NCI-H82 treated with DMSO at 0.1 percent for 48 hours (cell line): Measurements from ENCODE around the gene ULK4.
A peak's percentile ranks its signal among the peaks of the same experiment; 100 is the strongest.

Experiments
- DNase-seq: peaks from one replicate; lab custom pipeline; 2025; ENCODE audit not compliant: unreplicated experiment; lab: John Stamatoyannopoulos, UW

ULK4 gene

DNA sequence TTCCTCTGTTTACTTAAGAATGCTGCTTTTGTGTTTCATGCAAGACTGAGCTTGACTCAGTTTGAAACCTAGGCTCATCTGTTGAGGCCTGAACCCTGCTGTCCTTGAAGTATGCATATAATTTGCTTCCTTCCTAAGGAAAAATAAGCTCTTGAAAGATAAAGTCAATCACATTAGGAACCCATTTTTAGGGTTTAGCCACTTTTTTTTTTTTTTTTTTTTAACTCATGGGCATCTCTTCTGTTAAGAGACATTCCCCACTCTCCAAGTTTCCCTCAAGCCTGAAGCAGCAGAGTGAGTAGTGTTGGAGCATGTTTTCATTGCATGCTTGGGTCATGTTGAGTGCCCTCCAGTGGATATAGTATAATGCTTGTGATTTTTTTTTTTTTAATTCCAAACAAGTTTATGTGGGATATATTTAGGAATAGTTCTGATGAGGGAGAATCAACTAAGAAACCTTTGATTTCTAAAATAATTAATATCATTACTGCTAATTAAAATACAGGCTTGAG lies 759.0 kb downstream of the ULK4 start:
- DNase-seq: no peak

DNA sequence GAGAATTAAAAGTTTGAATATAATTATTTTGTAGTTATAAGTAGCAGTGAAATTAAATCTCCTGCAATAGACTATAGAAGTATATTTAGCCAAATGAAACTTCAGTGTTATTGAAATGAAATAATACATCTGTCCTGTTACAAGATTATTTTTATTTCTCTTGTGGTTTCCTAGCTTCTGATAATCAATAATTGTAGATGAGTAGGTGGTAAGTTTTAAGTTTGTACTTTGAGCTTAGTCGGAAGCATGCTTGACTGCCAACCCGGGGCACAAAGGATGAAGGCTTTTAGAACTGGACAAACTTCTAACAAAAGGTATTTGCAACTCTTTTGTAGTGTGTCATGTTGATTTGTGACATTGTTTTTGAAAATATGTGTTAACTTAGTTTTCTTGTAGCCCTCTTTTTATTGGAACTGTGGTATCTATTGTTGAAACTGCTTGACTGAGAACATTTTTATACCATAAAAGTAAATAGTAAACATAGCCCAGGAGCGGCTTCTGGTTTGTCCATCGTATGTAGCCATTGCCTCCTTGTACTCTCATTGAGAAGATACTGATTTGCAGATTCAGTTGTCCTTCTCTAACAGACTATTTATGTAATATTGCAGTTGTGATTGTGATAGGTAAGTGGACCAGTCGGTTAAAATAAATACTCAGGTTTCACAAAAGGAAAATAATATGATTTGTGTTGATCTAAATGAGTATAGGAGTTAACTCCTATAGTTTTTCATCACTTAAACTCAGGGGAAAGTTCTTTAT lies 759.6 kb downstream of the ULK4 start:
- DNase-seq: no peak

DNA sequence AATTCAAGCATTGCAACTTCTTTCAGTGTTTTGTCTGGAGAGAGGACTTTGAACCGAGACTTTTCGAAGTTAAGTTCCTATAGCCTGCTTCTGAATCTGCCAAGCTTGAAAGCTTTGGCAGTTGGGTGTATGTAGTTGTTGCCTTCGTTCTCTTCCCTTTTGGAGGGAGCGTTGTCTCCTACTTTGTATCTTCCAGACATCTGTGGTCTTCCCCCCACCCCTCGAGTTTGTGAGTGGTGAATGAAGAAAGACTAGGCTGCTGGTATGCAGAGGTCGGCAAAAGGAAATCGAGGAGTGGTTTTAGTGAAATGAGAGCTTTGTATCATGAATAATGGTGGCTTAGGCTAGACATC lies 761.3 kb downstream of the ULK4 start:
- no peak for DNase-seq

DNA sequence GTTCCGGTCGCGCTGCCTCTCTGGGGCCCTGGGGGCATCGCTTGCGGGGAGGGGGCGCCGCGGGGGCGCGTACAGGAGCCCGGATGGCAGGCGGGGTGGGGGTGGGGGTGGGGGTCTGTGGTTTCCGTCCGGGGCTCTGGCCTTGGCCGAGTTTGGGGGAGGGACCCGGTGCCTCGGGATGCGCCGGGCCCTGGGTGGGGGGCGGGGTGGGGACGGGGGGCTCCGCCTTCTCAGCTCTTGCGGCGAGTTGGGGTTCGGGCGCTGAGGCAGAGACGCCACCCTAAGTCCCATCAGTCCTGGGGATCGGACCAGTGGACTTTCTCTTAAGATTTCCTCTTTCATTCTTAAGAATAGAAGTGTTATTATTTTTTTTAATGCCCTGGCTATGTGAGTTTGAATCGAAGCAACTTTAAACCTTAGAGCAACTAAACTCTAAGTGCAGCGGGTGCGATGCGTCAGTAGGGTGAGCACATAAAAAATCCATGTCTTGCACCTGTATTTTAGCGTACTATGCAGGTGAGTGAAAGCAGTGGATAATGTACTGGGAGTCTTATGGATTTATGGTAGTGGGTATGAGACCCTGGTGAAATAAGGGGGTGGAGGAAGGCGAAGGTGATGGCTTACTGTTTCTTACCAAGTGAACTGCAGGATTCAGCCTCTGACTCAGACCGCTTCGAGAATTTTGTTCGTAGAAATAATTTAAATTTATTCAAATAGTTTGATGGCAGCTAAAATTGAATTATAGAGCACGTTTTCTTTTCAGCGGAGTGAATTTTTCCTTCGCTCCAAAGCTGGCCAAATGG lies 761.8 kb downstream of the ULK4 start:
- no peak for DNase-seq

DNA sequence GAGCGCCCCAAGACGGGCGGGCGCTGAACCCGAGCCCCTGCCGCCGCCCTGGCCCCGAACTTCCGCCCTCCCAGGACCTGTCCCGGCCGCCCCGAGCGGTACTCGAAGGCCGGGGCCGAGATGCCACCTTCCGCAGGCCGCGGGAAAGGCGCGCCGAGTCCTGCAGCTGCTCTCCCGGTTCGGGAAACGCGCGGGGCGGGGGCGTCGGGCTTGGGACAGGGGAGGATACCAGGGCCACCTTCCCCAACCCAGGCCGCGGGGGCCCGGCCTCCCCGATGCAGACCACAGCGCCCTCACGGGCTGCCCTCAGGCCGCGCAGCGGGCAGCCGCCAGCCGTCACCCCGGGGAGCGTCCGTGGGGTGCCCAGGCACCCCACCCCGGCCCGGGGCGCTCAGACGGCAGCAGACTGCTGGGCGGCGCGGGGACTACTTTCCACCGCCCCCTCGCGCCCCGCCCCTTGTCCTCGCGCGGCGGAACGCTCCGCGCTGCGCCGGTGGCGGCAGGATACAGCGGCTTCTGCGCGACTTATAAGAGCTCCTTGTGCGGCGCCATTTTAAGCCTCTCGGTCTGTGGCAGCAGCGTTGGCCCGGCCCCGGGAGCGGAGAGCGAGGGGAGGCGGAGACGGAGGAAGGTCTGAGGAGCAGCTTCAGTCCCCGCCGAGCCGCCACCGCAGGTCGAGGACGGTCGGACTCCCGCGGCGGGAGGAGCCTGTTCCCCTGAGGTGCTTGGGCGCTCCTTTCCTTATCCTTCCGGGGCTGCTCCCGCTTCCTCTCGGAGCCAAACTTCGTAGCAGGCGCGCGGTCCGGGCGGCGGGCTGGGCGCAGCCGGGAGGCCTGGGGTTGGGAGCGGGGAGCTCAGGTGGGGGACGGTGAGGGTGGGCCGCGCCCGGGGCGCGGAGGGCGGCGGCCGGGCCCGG lies 762.7 kb downstream of the ULK4 start, which contains the start of gene CTNNB1:
Gene CTNNB1 (plus strand): TSS at position 556 of the 916 bp plus-strand sequence. CDS start 24,564 bp downstream, outside the sequence.
- DNase-seq: peak; percentile 52

DNA sequence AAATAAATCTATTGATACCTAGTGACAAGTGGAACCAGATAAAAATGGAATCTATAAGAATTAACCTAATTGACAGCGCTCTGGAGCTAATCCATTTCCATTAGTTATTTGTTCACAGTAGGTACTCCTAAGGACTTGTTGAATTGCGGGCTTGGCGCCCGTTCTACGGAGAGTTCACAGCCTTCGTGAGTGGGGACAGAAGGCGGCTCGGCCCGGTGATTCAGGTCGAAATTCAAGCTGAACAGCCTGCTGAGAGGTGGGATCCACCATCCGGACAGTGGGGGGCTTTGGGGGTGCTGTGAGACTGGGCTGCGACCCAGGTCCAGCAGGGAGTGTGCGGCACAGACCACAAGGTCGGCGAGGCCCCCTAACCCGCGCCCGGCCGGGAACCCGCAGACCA lies 763.4 kb downstream of the ULK4 start:
- DNase-seq: no peak

DNA sequence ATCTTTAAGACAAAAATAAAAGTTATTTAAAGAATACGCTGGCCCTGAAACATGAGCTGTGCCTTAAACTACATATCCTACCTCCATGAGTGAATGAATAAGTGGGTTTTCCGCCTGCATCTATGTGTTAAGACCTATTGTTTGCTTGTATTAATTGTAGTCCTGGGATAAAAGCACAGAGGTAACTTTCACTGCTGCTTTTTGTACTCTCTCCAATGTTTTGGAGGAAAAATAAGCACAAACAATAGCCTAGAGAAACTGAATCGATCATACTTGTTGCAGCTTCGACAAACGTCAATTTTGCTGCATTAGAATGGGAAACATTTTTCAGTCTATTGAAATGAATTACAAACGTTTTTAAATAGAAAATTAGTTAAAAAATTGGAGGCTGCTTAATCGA lies 763.9 kb downstream of the ULK4 start:
- no peak for DNase-seq
